Measurements from ENCODE around the gene ANKRD13A. TPM values are rescaled to one million over a fixed set of nuclear protein-coding genes. Genes with fewer than 3 reads are reported as not detected.
A peak's percentile ranks its signal among the peaks of the same experiment; 100 is the strongest.

Gene ANKRD13A
- total and polyA plus RNA-seq, 2 of the 8 experiments (the other 6 are each of a cell fraction or from before 2014, with no cell fraction given), result 16.8 to 21.4 TPM

- H4K20me1 ChIP-seq (replicated peaks in 1 of 2; ENCODE audit: control insufficient read depth in 1 of 2, insufficient read depth in 2 of 2, low read length in 2 of 2), result no peaks in the 10 kb centered on the region
- DNase-seq (ENCODE audit: low read depth in 1 of 2, low spot score in 2 of 2), result no peak
- H3K27me3 ChIP-seq (replicated peaks in 1 of 4; ENCODE audit: control insufficient read depth in 3 of 4, extremely low read depth in 1 of 4, insufficient read depth in 3 of 4, low read length in 3 of 4), result no peaks in the 10 kb centered on the region
- H3K9me3 ChIP-seq (ENCODE audit: insufficient read depth in 2 of 2, low read depth in 1 of 2, low read length in 1 of 2), result no peaks in the 10 kb centered on the region
- H3K36me3 ChIP-seq (ENCODE audit: control insufficient read depth in 2 of 4, insufficient read depth in 4 of 4, low read length in 3 of 4), result peaks cover 0 to 5% (median 0%) of the 10 kb centered on the region in 4 experiments; a peak in 4 of 8 replicates
- no peak overlapping the region for H3K18ac ChIP-seq (ENCODE audit: extremely low read depth, low read length)
- peak overlapping the region; percentile 25; the same call in 1 of the 2 replicates for H4K8ac ChIP-seq (ENCODE audit: extremely low read depth, insufficient read depth, low read length)
- CTCF ChIA-PET (ENCODE audit: partially characterized antibody), result interaction anchor here (1.6 kb wide), 1 partner anchor 58 kb away, joined by 5 read pairs; no protein-coding TSS in a partner anchor
- no peaks in the 10 kb centered on the region for H3K79me1 ChIP-seq (ENCODE audit: low read depth, low read length)
- no peak overlapping the region for H3K23ac ChIP-seq (ENCODE audit: insufficient read length)
- no peak overlapping the region for H4K5ac ChIP-seq (ENCODE audit: insufficient read length, low read depth, low read length)
- H3K79me2 ChIP-seq (ENCODE audit: control insufficient read depth in 1 of 2, insufficient read depth in 2 of 2, low read length in 2 of 2), result no peaks in the 10 kb centered on the region
- POLR2A ChIA-PET (ENCODE audit: partially characterized antibody), result no interaction called here
- H3K9ac ChIP-seq (replicated peaks in 1 of 4; ENCODE audit: extremely low read depth in 1 of 4, low read depth in 3 of 4, low read length in 3 of 4), result no peak overlapping the region
- no peak overlapping the region for H2BK120ac ChIP-seq (replicated peaks; ENCODE audit: low read depth, low read length)
- WGBS, 2 experiments (ENCODE audit: extremely low coverage in 1 of 2, insufficient coverage in 1 of 2, insufficient read length in 1 of 2, insufficient replicate concordance in 2 of 2, low coverage in 1 of 2, low lambda C conversion rate in 2 of 2, missing lambda C conversion rate in 1 of 2), result 99% methylated on average over 8 of the region's 8 CpGs; no CpG with 5 or more reads in 1 of the 2 experiments
- H3K4me3 ChIP-seq (ENCODE audit: extremely low read depth in 1 of 4, insufficient read depth in 2 of 4, low read depth in 3 of 4, low read length in 4 of 4), result no peak overlapping the region
- no peak overlapping the region for H2BK12ac ChIP-seq (ENCODE audit: low read depth, low read length)
- no peak for FAIRE-seq
- no peak overlapping the region for H3K56ac ChIP-seq (replicated peaks; ENCODE audit: insufficient read length, low read depth, low read length)
- H3K14ac ChIP-seq (ENCODE audit: insufficient read length), result no peak overlapping the region
- H4K91ac ChIP-seq (replicated peaks; ENCODE audit: insufficient read length, low read length), result no peak overlapping the region
- TF ChIP-seq JUND (IDR thresholded peaks at IDR 0.05; ENCODE audit: low read length) (no peak), TAF1 (IDR thresholded peaks at IDR 0.05; ENCODE audit: low read depth, low read length) (no peak), RBBP5 (IDR thresholded peaks at IDR 0.05; ENCODE audit: borderline replicate concordance, low read depth, low read length) (no peak), SIN3A (conservative IDR thresholded peaks at IDR 0.05 in 1 of 2, IDR thresholded peaks at IDR 0.05 in 1 of 2; ENCODE audit: low read depth in 1 of 2, low read length in 2 of 2) (no peak), SRF (IDR thresholded peaks at IDR 0.05; ENCODE audit: low read depth, low read length) (no peak), SIX5 (IDR thresholded peaks at IDR 0.05; ENCODE audit: low read depth, low read length) (no peak), NANOG (IDR thresholded peaks at IDR 0.05; ENCODE audit: insufficient read depth, low read depth, low read length, poor library complexity, severe bottlenecking) (no peak), RAD21 (IDR thresholded peaks at IDR 0.05 in 1 of 2, conservative IDR thresholded peaks at IDR 0.05 in 1 of 2; ENCODE audit: low read depth in 2 of 2, low read length in 2 of 2) (no peak), SP1 (IDR thresholded peaks at IDR 0.05; ENCODE audit: low read depth, low read length) (no peak)
- no peak overlapping the region for H3K4ac ChIP-seq (replicated peaks; ENCODE audit: insufficient read length, low read depth, low read length)
- no peaks in the 10 kb centered on the region for H3K23me2 ChIP-seq (ENCODE audit: low read depth, low read length)
- no peak overlapping the region for H2BK20ac ChIP-seq (ENCODE audit: low read length)
- H3K4me2 ChIP-seq (ENCODE audit: insufficient read depth in 1 of 2, low read depth in 2 of 2, low read length in 2 of 2), result no peak overlapping the region
- no peak overlapping the region for H2AK5ac ChIP-seq (ENCODE audit: low read depth, low read length)
- H2AFZ ChIP-seq (ENCODE audit: low read length), result no peak overlapping the region
- H3K27ac ChIP-seq (ENCODE audit: low read depth, low read length), result no peak overlapping the region
- no peaks in the 10 kb centered on the region for H3K4me1 ChIP-seq (replicated peaks in 1 of 4; ENCODE audit: control insufficient read depth in 3 of 4, insufficient read depth in 4 of 4, low read length in 3 of 4)
- no peak overlapping the region for H2BK15ac ChIP-seq (ENCODE audit: low read length)
- H2BK5ac ChIP-seq (ENCODE audit: low read depth, low read length), result no peak overlapping the region
Measured at GRCh38 chr12:109968801-109969200, 30.4 kb upstream of the ANKRD13A start.

Data from H1 (cell line).